ENCODE measurements around the gene TMEM266.

TMEM266 gene

GRCh38 chr15:76163457-76164295 is 103.9 kb downstream of the TMEM266 start:
- DNase-seq (ENCODE audit: extremely low spot score), result no peak
- CTCF ChIA-PET, result interaction anchor here (0.7 kb wide), 1 partner anchor 176 kb away, joined by 4 read pairs; no protein-coding TSS in a partner anchor
- POLR2A ChIA-PET, result no interaction called here
- no peak for TF ChIP-seq ARNT (IDR thresholded peaks at IDR 0.05)
- TF ChIP-seq SUZ12 (IDR thresholded peaks at IDR 0.05), result no peak
- no peak for TF ChIP-seq LEF1 (IDR thresholded peaks at IDR 0.05; ENCODE audit: borderline replicate concordance)
- TF ChIP-seq ZNF384 (IDR thresholded peaks at IDR 0.05), result no peak
- TF ChIP-seq HDGF (IDR thresholded peaks at IDR 0.05; ENCODE audit: borderline replicate concordance), result no peak
- TF ChIP-seq BHLHE40 (IDR thresholded peaks at IDR 0.05; ENCODE audit: borderline replicate concordance), result no peak
- TF ChIP-seq CTBP1 (IDR thresholded peaks at IDR 0.05; ENCODE audit: borderline replicate concordance), result no peak
- TF ChIP-seq PKNOX1 (IDR thresholded peaks at IDR 0.05), result no peak
- TF ChIP-seq ELF4 (IDR thresholded peaks at IDR 0.05), result no peak
- TF ChIP-seq L3MBTL2 (conservative IDR thresholded peaks at IDR 0.05), result no peak
- no peak for TF ChIP-seq NFRKB (IDR thresholded peaks at IDR 0.05)
- TF ChIP-seq FOXA1 (IDR thresholded peaks at IDR 0.05), result no peak
- no peak for TF ChIP-seq SP1 (IDR thresholded peaks at IDR 0.05)
- no peak for TF ChIP-seq TARDBP (IDR thresholded peaks at IDR 0.05)
- TF ChIP-seq FOXM1 (IDR thresholded peaks at IDR 0.05; ENCODE audit: borderline replicate concordance), result no peak
- TF ChIP-seq FOXK2 (IDR thresholded peaks at IDR 0.05), result no peak

GRCh38 chr15:76164602-76165001 is 104.8 kb downstream of the TMEM266 start:
- ChIA-PET POLR2A (no interaction called here), CTCF (interaction anchor here (0.7 to 0.9 kb wide), 2 partner anchors 16 to 177 kb away, joined by 3 to 4 read pairs; no protein-coding TSS in a partner anchor)
- no peak for DNase-seq (ENCODE audit: extremely low spot score)
- TF ChIP-seq ELF4 (IDR thresholded peaks at IDR 0.05), result no peak
- TF ChIP-seq LEF1 (IDR thresholded peaks at IDR 0.05; ENCODE audit: borderline replicate concordance), result no peak
- no peak for TF ChIP-seq NFRKB (IDR thresholded peaks at IDR 0.05)
- no peak for TF ChIP-seq CTBP1 (IDR thresholded peaks at IDR 0.05; ENCODE audit: borderline replicate concordance)
- no peak for TF ChIP-seq FOXM1 (IDR thresholded peaks at IDR 0.05; ENCODE audit: borderline replicate concordance)
- TF ChIP-seq PKNOX1 (IDR thresholded peaks at IDR 0.05), result no peak
- TF ChIP-seq ARNT (IDR thresholded peaks at IDR 0.05), result no peak

GRCh38 chr15:76165951-76166350 is 106.2 kb downstream of the TMEM266 start:
- ChIA-PET POLR2A (no interaction called here), CTCF (no interaction called here)
- TF ChIP-seq FOXK2 (IDR thresholded peaks at IDR 0.05) (no peak), NFRKB (IDR thresholded peaks at IDR 0.05) (no peak), PKNOX1 (IDR thresholded peaks at IDR 0.05) (no peak), CTBP1 (IDR thresholded peaks at IDR 0.05; ENCODE audit: borderline replicate concordance) (no peak), LEF1 (IDR thresholded peaks at IDR 0.05; ENCODE audit: borderline replicate concordance) (no peak), SP1 (IDR thresholded peaks at IDR 0.05) (no peak), HDGF (IDR thresholded peaks at IDR 0.05; ENCODE audit: borderline replicate concordance) (no peak), TARDBP (IDR thresholded peaks at IDR 0.05) (no peak), ARNT (IDR thresholded peaks at IDR 0.05) (no peak)
- DNase-seq (ENCODE audit: extremely low spot score), result no peak

- ChIA-PET CTCF (interaction anchor here (1.3 kb wide), 1 partner anchor 20 kb away, joined by 3 read pairs; no protein-coding TSS in a partner anchor), POLR2A (interaction anchor here (0.9 to 1.0 kb wide), 2 partner anchors 11 to 21 kb away, joined by 3 read pairs; no protein-coding TSS in a partner anchor)
- DNase-seq (ENCODE audit: extremely low spot score), result no peak
- TF ChIP-seq CTBP1 (IDR thresholded peaks at IDR 0.05; ENCODE audit: borderline replicate concordance) (no peak), FOXM1 (IDR thresholded peaks at IDR 0.05; ENCODE audit: borderline replicate concordance) (no peak)
Measured at GRCh38 chr15:76168237-76168984, 108.6 kb downstream of the TMEM266 start.

GRCh38 chr15:76169018-76169417 is 109.2 kb downstream of the TMEM266 start:
- TF ChIP-seq L3MBTL2 (conservative IDR thresholded peaks at IDR 0.05) (no peak), PKNOX1 (IDR thresholded peaks at IDR 0.05) (no peak), TARDBP (IDR thresholded peaks at IDR 0.05) (no peak), CTBP1 (IDR thresholded peaks at IDR 0.05; ENCODE audit: borderline replicate concordance) (no peak), ARNT (IDR thresholded peaks at IDR 0.05) (no peak), BHLHE40 (IDR thresholded peaks at IDR 0.05; ENCODE audit: borderline replicate concordance) (no peak), SP1 (IDR thresholded peaks at IDR 0.05) (no peak), FOXM1 (IDR thresholded peaks at IDR 0.05; ENCODE audit: borderline replicate concordance) (no peak), NFRKB (IDR thresholded peaks at IDR 0.05) (no peak), FOXK2 (IDR thresholded peaks at IDR 0.05) (no peak), LEF1 (IDR thresholded peaks at IDR 0.05; ENCODE audit: borderline replicate concordance) (no peak), FOXA1 (IDR thresholded peaks at IDR 0.05) (no peak), HDGF (IDR thresholded peaks at IDR 0.05; ENCODE audit: borderline replicate concordance) (no peak), SUZ12 (IDR thresholded peaks at IDR 0.05) (no peak), ZNF384 (IDR thresholded peaks at IDR 0.05) (no peak), ELF4 (IDR thresholded peaks at IDR 0.05) (no peak)
- peak; percentile 58 for DNase-seq (ENCODE audit: extremely low spot score)
- ChIA-PET POLR2A (interaction anchor here (0.9 to 1.0 kb wide), 2 partner anchors 10 to 22 kb away, joined by 3 read pairs; no protein-coding TSS in a partner anchor), CTCF (interaction anchor here (1.3 kb wide), 1 partner anchor 21 kb away, joined by 3 read pairs; no protein-coding TSS in a partner anchor)
